Stimulated activated effector memory CD8-positive, alpha-beta T cell treated with anti-CD3 and anti-CD28 coated beads, Interleukin-12 subunit alpha, Interleukin-12 subunit beta, amount 100 ng/mL, for 72 hours (primary cell): ENCODE measurements around the gene CCDC88C.
A peak's percentile ranks its signal among the peaks of the same experiment; 100 is the strongest.

Experiments
- ATAC-seq: fragments of 150-1000 bp; cut with Tn5 transposase; 2 replicates; pipeline ENCODE4 v1.10.0; 2021
- DNase-seq, 2 donors: peaks; one replicate each; pipeline ENCODE4 v3.0.0; 2021 to 2022; ENCODE audit warnings: low spot score in 2 of 2
- H3K27ac Mint-ChIP-seq: one replicate; pipeline ENCODE4 v1.8.0; 2022; ENCODE audit warnings: mild to moderate bottlenecking, mixed read lengths
- H3K36me3 Mint-ChIP-seq: one replicate; pipeline ENCODE4 v1.8.0; 2022; ENCODE audit warnings: mild to moderate bottlenecking, mixed read lengths
- H3K4me1 Mint-ChIP-seq: one replicate; pipeline ENCODE4 v1.8.0; 2022; ENCODE audit warnings: mixed read lengths
- H3K4me3 Mint-ChIP-seq: one replicate; pipeline ENCODE4 v1.8.0; 2022; ENCODE audit warnings: mild to moderate bottlenecking, mixed read lengths
- H3K9me3 Mint-ChIP-seq: one replicate; pipeline ENCODE4 v1.8.0; 2022; ENCODE audit warnings: mixed read lengths

CCDC88C gene

DNA sequence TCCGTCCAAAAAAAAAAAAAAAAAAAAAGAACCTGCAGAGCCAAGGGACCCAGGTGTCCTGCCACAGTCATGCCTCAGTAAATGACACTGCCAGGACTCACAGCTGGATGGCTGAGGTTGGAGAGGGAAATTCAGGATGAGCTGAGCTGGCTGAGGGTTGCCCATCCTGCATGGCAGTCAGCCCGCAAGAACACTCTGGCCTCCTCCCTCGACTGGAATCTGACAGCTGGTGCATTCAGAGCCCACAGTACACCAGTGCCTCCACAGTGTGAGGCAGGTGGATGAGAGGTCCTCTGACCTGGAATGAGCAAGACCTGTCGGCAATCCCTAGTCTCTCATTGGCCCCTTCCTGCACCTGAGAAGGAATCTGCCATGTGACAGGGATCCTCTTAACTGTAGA is 98.7 kb downstream of the CCDC88C start:
- peaks cover 100% of the 10 kb centered on the region for H3K36me3 Mint-ChIP-seq
- no peaks in the 10 kb centered on the region for H3K9me3 Mint-ChIP-seq
- DNase-seq (no peak), ATAC-seq (no peak)
- peaks cover 86% of the 10 kb centered on the region for H3K4me1 Mint-ChIP-seq
- H3K27ac Mint-ChIP-seq: peak overlapping the region; percentile 87
- H3K4me3 Mint-ChIP-seq: no peak overlapping the region

DNA sequence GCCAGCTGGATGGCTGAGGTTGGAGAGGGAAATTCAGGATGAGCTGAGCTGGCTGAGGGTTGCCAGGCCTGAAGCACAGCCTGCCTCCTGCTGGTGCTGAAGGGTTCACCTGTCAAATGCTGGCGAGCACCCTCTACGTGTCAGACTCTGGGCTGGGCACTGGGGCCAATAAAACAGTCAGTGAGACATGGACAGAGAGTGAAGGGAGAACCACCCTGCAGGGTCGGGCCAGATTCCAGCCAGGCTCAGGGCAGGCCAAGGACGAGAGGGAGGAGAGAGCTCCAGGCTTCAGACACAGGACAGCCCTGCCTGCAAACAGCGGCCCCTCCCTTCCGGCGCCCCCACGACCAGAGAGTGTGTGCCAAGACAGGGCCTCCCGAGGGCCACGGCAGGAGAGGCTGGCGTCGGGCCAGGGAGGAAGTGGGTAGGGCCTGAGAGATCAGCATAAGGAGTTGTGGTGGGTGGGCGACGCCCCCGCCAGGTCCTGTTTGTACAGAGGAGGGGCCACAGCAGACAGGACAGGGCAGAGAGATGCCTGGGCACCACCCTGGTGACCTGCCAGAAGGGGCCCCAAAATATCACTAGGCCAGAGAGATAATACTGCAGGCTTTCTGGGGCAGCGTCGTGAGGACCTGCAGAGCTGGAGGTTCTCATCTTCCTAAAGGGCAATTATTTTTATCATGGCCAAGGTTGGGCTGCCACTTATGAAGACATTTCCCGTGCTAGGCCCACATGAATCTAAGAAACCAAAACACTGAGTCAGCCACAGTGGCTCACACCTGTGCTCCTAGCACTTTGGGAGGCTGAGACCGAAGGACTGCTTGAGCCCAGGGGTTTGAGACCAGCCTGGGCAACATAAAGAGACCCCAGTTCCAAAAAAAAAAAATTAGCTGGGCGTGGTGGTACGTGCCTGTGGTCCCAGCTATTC is 100.0 kb downstream of the CCDC88C start:
- ATAC-seq (peak; percentile 71), DNase-seq (peak; percentile 54 to 87)

DNA sequence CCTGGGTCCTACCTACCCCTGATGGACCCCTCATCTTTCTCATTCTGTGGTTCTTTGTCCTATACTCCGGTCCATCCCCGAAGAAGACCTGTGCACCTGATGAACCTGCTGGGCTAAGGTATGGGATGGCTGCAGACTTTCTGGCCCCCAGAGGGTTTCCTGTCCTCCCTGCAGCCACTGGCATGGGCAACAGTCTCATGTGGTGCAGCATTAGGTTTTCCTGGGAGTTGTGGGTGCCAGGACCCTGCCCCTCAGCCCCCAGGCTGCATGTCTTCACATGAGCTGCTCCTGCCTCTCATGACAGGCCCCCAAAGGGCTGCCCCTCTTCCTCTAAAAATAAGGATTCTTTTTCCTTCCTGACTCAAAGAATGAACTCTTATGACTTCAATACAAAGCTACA is 100.9 kb downstream of the CCDC88C start:
- Mint-ChIP-seq H3K9me3 (no peaks in the 10 kb centered on the region), H3K4me3 (peak overlapping the region; percentile 56), H3K36me3 (peaks cover 100% of the 10 kb centered on the region), H3K27ac (peak overlapping the region; percentile 87), H3K4me1 (peaks cover 83% of the 10 kb centered on the region)
- no peak for ATAC-seq
- DNase-seq: no peak

More for the DNA sequence above, 100.0 kb downstream of the CCDC88C start:
- Mint-ChIP-seq H3K9me3 (no peaks in the 10 kb centered on the region), H3K4me3 (peak overlapping the region; percentile 56), H3K27ac (peak overlapping the region; percentile 87), H3K4me1 (peaks cover 88% of the 10 kb centered on the region), H3K36me3 (peaks cover 100% of the 10 kb centered on the region)

DNA sequence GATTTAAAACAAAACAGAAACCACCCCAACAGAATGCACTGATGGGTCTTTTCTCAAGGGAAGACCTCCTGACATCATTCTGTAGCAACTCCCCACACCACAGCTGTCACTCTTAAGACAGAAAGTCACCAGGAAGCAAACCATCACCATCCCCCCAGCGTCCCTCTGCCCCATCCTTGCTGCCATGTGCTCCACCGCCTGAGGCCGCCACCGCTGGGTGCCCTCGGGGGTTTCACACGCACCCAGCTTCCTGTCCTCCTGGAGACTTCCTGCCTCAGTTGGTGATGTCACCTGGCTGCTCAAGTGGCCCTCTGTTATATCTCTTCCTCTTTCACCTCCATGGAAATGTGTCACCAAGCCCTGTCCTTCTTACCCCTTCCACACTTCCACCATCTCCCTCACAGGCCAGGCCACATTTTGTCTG is 101.8 kb downstream of the CCDC88C start:
- Mint-ChIP-seq H3K4me1 (peaks cover 87% of the 10 kb centered on the region), H3K27ac (peak overlapping the region; percentile 87), H3K36me3 (peaks cover 100% of the 10 kb centered on the region), H3K4me3 (peak overlapping the region; percentile 56), H3K9me3 (no peaks in the 10 kb centered on the region)
- ATAC-seq (peak; percentile 85), DNase-seq (peak; percentile 71 to 90)

DNA sequence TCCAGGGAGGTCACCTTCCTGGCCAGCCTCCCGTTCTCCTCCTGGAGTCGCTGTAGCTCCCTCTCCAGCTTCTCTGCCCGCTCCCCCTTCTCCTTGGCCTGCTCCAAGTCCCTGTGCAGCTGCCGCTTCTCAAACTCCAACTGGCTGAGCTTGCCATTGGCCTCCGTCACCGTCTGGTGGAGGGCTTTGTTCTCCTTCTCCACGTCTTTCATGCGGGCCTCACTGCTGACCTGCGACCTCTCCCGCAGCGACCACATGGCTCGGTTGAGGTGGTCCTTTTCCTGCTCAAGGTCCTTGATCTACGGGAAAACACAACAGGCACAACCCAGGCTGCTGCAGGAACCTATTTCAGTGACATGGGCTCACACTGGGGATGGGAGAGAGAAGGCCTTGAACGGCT is 103.8 kb downstream of the CCDC88C start:
- no peak for DNase-seq
- Mint-ChIP-seq H3K4me1 (peaks cover 81% of the 10 kb centered on the region), H3K27ac (peak overlapping the region; percentile 90), H3K4me3 (peak overlapping the region; percentile 44), H3K36me3 (peaks cover 100% of the 10 kb centered on the region), H3K9me3 (no peaks in the 10 kb centered on the region)
- ATAC-seq: no peak

DNA sequence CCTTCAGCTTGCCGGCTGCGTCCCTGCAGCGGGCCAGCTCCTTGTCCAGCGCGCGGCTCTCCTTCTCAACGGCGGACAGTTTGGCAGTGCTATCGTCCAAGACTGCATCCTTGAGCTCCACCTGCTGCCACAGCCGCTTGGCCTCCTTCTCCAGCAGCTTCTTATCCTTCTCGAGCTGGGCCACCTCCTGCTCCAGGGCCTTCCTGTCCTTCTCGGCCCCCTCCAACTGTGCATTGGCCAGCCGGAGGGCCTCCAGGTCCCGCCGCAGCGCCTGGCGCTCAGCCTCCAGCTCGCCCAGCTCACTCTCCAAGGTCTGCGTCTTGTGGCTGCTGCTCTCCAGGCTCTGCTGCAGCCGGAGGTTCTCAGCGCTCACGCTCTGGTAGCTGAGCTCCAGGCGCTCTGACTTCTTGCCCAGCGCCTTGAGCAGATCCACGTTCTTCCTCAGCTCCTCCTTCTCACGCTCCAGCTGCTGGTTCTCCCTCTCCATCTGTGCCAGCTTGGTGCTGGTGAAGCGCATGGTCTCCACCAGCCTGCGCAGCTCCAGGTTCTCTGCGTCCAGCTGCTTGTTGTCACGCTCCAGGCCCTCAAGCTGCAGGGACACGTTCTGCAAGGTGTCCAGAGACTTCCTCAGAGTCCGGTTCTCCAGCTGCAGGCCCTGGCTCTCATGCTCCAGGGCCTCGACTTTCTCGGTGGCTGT is 104.3 kb downstream of the CCDC88C start:
- no peak for DNase-seq
- Mint-ChIP-seq H3K27ac (peak overlapping the region; percentile 90), H3K4me1 (peaks cover 78% of the 10 kb centered on the region), H3K9me3 (no peaks in the 10 kb centered on the region), H3K4me3 (peak overlapping the region; percentile 44), H3K36me3 (peaks cover 100% of the 10 kb centered on the region)
- ATAC-seq: no peak

DNA sequence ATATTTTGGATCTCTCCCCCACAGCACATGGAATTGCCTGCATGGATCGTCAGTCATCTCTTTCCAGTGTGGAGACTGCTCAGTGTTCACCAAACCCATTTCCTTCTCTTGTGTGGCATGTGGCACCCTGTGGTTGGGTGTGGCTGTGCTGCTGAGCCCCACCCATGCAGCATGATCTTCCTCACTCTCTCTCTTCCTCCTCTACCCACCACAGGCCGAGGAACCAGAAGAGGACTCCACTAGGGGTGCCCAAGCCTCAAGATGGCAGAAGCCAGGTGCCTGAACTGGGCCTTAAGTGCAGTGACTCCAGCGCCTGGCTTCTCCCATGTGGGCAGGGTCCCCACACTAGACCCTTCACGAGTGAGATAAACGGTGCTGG is 106.3 kb downstream of the CCDC88C start:
- H3K9me3 Mint-ChIP-seq: no peaks in the 10 kb centered on the region
- H3K27ac Mint-ChIP-seq: peak overlapping the region; percentile 92
- H3K4me3 Mint-ChIP-seq: peak overlapping the region; percentile 68
- DNase-seq (no peak), ATAC-seq (peak; percentile 70)
- peaks cover 71% of the 10 kb centered on the region for H3K4me1 Mint-ChIP-seq
- H3K36me3 Mint-ChIP-seq: peaks cover 100% of the 10 kb centered on the region

DNA sequence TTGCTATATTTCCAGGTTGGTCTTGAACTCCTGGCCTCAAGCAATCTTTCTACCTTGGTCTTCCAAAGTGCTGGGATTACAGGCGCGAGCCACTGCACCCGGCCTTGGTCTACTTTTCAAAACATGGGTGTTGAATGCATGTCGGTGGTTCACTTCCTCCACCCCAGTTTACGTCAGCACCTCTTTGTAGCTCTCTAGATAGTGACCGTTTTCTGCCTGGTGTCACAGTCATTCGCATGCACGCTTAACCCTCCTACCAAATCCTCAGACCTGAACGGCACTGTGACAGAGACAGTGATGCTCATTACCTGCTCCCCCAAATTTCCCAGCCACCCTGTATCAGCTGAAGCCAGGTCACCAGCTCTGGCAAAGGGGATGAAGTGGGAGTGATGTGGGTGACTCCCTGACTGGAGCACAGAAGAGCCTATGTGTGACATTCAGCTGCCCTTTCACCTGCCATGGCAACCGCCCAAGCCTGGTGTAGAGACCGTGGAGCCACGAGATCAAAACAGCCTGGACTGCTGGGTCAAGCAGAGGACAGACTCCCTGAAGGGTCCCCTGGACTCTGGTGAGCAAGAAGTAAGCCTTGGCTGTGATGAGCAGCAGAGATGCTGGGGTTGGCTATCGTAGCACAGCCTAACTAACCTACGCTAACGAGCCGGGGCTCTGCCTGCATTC is 106.9 kb downstream of the CCDC88C start:
- Mint-ChIP-seq H3K9me3 (no peaks in the 10 kb centered on the region), H3K4me3 (peak overlapping the region; percentile 68), H3K4me1 (peaks cover 67% of the 10 kb centered on the region), H3K27ac (peak overlapping the region; percentile 92), H3K36me3 (peaks cover 100% of the 10 kb centered on the region)
- ATAC-seq (peak; percentile 87), DNase-seq (no peak)

DNA sequence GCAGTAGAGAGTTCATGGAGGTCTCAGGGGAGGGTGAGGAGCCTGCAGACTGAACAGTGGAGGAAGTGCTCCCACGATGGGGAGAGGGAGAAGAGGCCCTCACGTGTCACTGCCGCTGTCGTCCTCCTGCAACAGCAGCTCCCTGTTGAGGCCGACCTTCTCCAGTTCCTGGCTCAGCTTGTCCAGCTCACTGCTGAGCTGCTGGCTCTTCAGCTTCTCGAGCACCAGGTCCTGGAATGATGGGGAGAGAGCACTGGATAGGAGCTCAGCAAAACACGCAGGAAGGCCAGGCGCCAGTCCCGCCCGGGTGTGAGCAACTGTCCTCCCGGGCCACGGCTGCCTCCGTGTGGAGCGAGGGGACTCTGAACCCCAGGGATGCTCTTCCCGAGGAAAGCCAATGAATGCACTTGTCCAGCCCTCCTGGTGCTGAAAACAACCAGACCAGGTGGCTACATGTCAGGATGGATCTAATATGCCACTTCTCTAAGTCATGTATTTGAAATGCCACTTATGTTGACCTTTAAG is 107.8 kb downstream of the CCDC88C start:
- Mint-ChIP-seq H3K4me3 (no peak overlapping the region), H3K27ac (peak overlapping the region; percentile 85), H3K4me1 (peaks cover 69% of the 10 kb centered on the region), H3K36me3 (peaks cover 100% of the 10 kb centered on the region), H3K9me3 (no peaks in the 10 kb centered on the region)
- ATAC-seq: no peak
- DNase-seq: no peak

DNA sequence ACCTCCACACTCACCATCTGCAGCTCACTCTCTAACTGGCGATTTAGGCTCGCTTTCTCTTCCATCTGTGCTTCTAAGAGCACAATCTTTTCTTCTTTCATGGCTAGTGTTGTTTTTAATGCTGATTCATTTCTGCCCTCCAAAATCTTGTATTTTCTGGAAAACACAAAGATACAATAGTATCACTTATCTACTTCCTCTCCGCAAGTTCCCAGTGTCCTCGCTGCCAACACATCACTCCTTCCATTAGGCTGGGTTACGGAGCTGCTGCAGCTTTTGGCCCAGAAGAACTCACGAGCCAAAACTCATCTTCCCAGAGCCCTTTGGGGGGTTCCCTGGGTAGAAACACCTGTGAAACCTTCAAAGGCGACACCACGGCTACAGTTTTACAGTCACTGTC is 109.3 kb downstream of the CCDC88C start:
- peaks cover 100% of the 10 kb centered on the region for H3K36me3 Mint-ChIP-seq
- peaks cover 65% of the 10 kb centered on the region for H3K4me1 Mint-ChIP-seq
- no peak for ATAC-seq
- no peaks in the 10 kb centered on the region for H3K9me3 Mint-ChIP-seq
- peak overlapping the region; percentile 85 for H3K27ac Mint-ChIP-seq
- DNase-seq: no peak
- H3K4me3 Mint-ChIP-seq: no peak overlapping the region

DNA sequence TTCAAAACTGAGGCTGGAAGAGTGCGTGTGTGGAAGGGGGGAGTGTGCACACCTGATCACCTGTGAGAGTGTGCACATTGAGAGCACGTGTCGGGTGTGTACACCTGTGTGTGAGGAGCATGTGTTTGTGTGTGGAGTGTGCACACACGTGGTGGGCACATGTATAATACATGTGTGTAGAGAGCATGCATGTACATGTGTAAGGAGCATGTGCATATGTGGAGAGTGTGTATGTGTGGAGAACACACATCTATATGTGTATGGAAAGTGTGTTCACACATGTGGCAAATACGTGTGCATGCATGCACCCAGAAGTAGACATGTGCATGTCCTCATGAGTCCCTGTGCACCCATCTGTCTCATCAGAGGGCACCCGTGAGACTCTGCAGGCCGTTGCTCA is 110.0 kb downstream of the CCDC88C start:
- peaks cover 65% of the 10 kb centered on the region for H3K4me1 Mint-ChIP-seq
- peak overlapping the region; percentile 86 for H3K27ac Mint-ChIP-seq
- H3K9me3 Mint-ChIP-seq: no peaks in the 10 kb centered on the region
- ATAC-seq (no peak), DNase-seq (no peak)
- no peak overlapping the region for H3K4me3 Mint-ChIP-seq
- peaks cover 100% of the 10 kb centered on the region for H3K36me3 Mint-ChIP-seq

DNA sequence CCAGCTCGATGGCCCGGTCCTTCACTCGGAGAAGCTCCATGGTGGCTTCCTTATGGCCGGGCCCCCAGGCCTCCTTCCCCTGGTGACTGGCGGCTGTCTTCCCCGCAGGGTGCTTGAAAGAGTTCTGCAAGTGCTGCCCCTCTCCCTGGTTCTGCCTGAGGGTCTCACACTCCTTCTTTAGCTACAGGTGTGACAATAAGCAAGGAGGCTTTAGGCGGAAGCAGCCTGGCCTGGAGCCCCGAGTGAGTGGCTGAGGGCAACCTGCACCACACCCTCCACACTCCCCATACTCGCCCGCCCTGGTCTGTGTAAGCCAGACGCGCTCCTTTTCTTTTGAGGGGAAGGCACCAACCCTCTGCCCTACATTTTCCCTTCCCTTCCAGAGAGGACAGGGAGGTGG is 110.6 kb downstream of the CCDC88C start:
- no peaks in the 10 kb centered on the region for H3K9me3 Mint-ChIP-seq
- ATAC-seq: no peak
- no peak for DNase-seq
- peaks cover 100% of the 10 kb centered on the region for H3K36me3 Mint-ChIP-seq
- peaks cover 70% of the 10 kb centered on the region for H3K4me1 Mint-ChIP-seq
- H3K4me3 Mint-ChIP-seq: no peak overlapping the region
- H3K27ac Mint-ChIP-seq: peak overlapping the region; percentile 86

DNA sequence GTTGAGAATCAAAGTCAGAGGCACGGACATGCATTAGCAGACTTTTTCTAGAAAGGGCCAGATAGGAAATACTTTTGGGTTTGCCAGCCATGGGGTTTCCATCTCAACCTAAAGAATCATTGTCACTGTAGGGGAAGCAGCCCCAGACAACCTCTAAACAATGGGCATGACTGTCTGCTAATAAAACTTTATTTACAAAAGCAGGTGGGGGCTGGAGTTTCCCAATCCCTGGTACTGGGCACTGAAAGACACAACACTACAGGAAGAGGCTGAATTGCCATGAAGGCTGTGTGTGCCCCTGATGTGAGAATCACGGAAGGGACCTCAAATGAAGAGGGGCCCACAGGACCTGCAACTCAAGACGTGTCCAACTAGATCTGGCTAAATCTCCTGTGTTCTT is 111.1 kb downstream of the CCDC88C start:
- Mint-ChIP-seq H3K36me3 (peaks cover 100% of the 10 kb centered on the region), H3K4me1 (peaks cover 73% of the 10 kb centered on the region), H3K27ac (peak overlapping the region; percentile 86), H3K9me3 (no peaks in the 10 kb centered on the region), H3K4me3 (no peak overlapping the region)
- DNase-seq (no peak), ATAC-seq (no peak)

DNA sequence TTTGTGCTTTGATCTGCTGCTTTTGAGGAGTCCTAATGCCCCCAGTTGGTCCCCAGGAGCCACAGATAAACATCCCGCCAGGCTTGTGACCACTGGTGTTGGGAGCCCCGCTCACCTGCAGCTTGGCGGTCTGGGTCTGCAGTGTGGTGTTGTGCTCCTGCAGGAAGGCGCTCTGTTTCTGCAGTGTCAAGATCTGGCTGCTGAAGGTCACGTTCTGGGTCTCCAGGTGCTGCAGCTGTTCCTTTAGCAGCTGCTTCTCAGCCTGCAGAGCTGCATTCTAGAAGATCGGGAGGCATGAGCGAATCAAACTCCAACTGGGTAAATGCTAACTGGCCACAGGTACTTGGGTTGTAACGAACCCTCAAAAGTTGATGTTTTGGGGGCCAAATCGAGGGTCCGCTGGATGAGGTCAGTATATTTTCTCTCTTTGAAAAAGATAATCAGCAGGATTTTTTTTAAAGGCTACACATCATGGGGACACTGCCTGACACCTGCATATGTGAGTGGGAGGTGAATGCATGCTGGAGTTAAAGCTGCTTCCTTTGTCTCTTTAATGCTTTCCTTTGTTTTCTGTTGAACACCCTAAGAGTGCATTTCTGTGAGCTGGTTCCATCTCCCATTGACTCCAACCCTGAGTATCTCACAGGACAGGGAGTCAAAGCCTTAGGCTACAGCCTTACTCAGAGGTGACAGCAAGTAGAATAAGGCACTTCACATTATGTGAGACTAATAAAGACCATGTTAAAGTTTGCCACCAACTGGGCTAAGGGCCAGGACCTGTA is 111.8 kb downstream of the CCDC88C start:
- peaks cover 73% of the 10 kb centered on the region for H3K4me1 Mint-ChIP-seq
- H3K27ac Mint-ChIP-seq: peak overlapping the region; percentile 86
- no peaks in the 10 kb centered on the region for H3K9me3 Mint-ChIP-seq
- no peak for ATAC-seq
- H3K4me3 Mint-ChIP-seq: no peak overlapping the region
- DNase-seq: no peak
- H3K36me3 Mint-ChIP-seq: peaks cover 100% of the 10 kb centered on the region

DNA sequence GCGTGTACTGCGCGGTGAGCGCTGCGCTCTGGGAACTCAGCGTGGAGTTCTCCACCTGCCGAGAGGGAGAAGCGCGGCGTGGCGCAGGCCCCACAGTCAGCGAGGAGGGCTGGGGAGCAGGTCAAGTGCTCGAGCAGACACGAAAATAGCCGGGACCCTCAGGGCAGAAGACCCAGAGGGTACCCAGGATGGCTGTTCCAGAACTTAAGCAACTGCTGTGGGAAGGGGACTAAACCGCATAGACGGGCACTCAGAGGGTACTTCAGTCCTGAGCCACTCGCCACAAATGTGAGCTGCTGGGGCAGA is 113.7 kb downstream of the CCDC88C start:
- no peak for DNase-seq
- H3K4me3 Mint-ChIP-seq: peak overlapping the region; percentile 60
- no peak for ATAC-seq
- no peaks in the 10 kb centered on the region for H3K9me3 Mint-ChIP-seq
- peaks cover 100% of the 10 kb centered on the region for H3K36me3 Mint-ChIP-seq
- peak overlapping the region; percentile 86 for H3K27ac Mint-ChIP-seq
- peaks cover 76% of the 10 kb centered on the region for H3K4me1 Mint-ChIP-seq
